H1 (cell line): ENCODE data around the gene PEPD. TPM values are rescaled to one million over a fixed set of nuclear protein-coding genes. Genes with fewer than 3 reads are reported as not detected.

Experiments
- BCL11A ChIP-seq, 2 experiments: IDR thresholded peaks; one replicate each; pipeline ENCODE4 v1.6.1; 2011; ENCODE audit warnings: low read depth in 2 of 2, low read length in 2 of 2, mild to moderate bottlenecking in 2 of 2
- HDAC6 ChIP-seq: IDR thresholded peaks from one replicate; pipeline ENCODE4 v1.7.1; 2012; ENCODE audit warnings: low read depth, mild to moderate bottlenecking, inconsistent platforms, low read length, moderate library complexity
- MAX ChIP-seq: IDR thresholded peaks from 2 replicates; pipeline ENCODE4 v1.6.1; 2012; ENCODE audit warnings: inconsistent platforms
- POLR2AphosphoS5 ChIP-seq: IDR thresholded peaks from 2 replicates; pipeline ENCODE4 v1.6.1; 2011; ENCODE audit warnings: low read depth, low read length
- polyA plus RNA-seq, 7 experiments: library from polyadenylated mRNA; depleted of rRNA in 3 of 7; stranded (reverse) in 5 of 7; unstranded in 2 of 7; fragments of >200 nt in 5 of 7; fragments of 200-250 nt in 2 of 7; gene quantifications; 1 replicate in 5 of 7; 2 replicates in 1 of 7; 4 replicates in 1 of 7; pipeline versions ENCODE4 v1.2.1 to v1.2.3, GENCODE V29; 2011 to 2013; ENCODE audit warnings: missing spikeins in 2 of 7, mixed read lengths in 2 of 7
- total RNA-seq: library from RNA; stranded (reverse); fragmentation: NEBNext Ultra II Directional; extraction: Animal tissue kit (Norgen Biotek cat#: 25700); gene quantifications from 2 replicates; pipeline ENCODE4 v1.2.1, GENCODE V29; 2021

PEPD gene
- total and polyA plus RNA-seq, 2 of the 8 experiments (the other 6 are each of a cell fraction or from before 2014, with no cell fraction given), result 84.1 to 178 TPM

- no peak for TF ChIP-seq HDAC6
- TF ChIP-seq POLR2AphosphoS5, result no peak
- TF ChIP-seq BCL11A (IDR thresholded peaks at IDR 0.05; ENCODE audit: low read depth in 2 of 2, low read length in 2 of 2), result no peak
- no peak for TF ChIP-seq MAX
These were observed 74.0 kb downstream of the PEPD start (continued) for GRCh38 chr19:33447336-33448158.
